ENCODE data around the gene HECTD2. TPM values are rescaled to one million over a fixed set of nuclear protein-coding genes. Genes with fewer than 3 reads are reported as not detected.

Gene HECTD2
- total RNA-seq, 1 experiment from 2014 or later: 11.9 TPM

GRCh38 chr10:91477236-91477635 lies 67.1 kb downstream of the HECTD2 start:
- Histone ChIP-seq H3K27ac (no peak overlapping the region), H3K4me1 (no peaks in the 10 kb centered on the region), H3K36me3 (no peaks in the 10 kb centered on the region), H3K9me3 (replicated peaks) (no peaks in the 10 kb centered on the region), H3K27me3 (no peaks in the 10 kb centered on the region), H3K4me3 (no peak overlapping the region)
- no peak for DNase-seq

- DNase-seq: no peak
- no peaks in the 10 kb centered on the region for H3K27me3 ChIP-seq
- no peaks in the 10 kb centered on the region for H3K9me3 ChIP-seq (replicated peaks)
- H3K4me1 ChIP-seq: no peaks in the 10 kb centered on the region
- no peak overlapping the region for H3K27ac ChIP-seq
- H3K36me3 ChIP-seq: no peaks in the 10 kb centered on the region
- H3K4me3 ChIP-seq: no peak overlapping the region
Measured at GRCh38 chr10:91479583-91479982, 69.4 kb downstream of the HECTD2 start.

DNA sequence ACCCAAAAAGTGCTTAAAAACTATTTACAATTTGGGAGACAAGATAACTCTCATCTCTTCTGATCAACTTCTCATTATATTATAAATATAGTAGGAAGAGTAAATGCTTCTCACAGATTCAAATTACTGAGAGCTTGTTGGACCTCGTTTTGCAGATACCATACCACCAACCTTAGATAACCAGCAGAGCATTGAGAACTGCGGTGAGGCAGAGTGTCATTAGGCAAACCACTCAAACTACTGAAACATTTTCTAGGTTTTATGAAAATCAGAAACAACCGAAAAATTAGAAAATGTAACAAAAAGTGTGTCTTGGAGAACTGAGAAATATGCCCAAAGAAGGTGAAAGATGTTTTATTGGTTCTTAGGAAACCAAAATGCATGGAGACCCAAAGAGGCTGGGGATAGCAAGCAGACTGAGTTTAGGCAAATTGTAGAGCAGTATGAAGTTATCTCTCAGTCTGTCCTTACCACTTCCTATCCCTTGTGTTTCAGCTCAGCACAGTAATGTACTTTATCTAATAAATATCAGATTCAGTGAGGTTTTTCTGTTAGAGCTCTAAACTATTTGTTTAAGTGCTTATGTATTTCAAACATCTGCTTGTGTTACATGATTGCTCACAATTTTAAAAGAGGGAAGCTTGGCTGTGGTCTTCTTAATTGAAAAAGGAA lies 77.9 kb downstream of the HECTD2 start:
- no peak overlapping the region for H3K27ac ChIP-seq
- H3K27me3 ChIP-seq: no peaks in the 10 kb centered on the region
- no peaks in the 10 kb centered on the region for H3K9me3 ChIP-seq (replicated peaks)
- no peak for DNase-seq
- H3K4me1 ChIP-seq: no peaks in the 10 kb centered on the region
- no peaks in the 10 kb centered on the region for H3K36me3 ChIP-seq
- H3K4me3 ChIP-seq: no peak overlapping the region

GRCh38 chr10:91493313-91493712 lies 83.2 kb downstream of the HECTD2 start:
- no peaks in the 10 kb centered on the region for H3K27me3 ChIP-seq
- DNase-seq: peak in 1 of 2 experiments; percentile 15

DNA sequence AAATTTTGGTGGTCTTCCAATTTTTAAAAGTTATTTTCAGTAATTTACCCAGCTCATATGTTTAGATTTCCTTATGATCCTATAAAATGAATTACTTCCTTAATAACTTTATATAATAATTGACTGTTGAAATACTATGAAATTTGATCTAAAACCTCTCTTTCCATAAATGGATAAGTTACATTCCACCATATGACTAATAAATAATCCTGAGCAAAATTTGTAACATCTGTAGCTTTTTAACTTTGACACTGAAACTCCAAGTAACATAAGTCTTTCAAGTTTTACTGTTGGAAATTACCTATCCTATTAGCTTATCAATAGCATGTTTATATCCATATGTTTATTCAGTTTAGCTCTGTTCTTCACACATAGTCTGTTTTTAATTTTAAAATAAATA lies 85.3 kb downstream of the HECTD2 start:
- H3K4me1 ChIP-seq: no peaks in the 10 kb centered on the region
- no peaks in the 10 kb centered on the region for H3K9me3 ChIP-seq (replicated peaks)
- H3K27ac ChIP-seq: no peak overlapping the region
- DNase-seq: no peak
- no peaks in the 10 kb centered on the region for H3K27me3 ChIP-seq
- H3K36me3 ChIP-seq: no peaks in the 10 kb centered on the region
- H3K4me3 ChIP-seq: no peak overlapping the region

More at GRCh38 chr10:91493313-91493712, 83.2 kb downstream of the HECTD2 start:
- no peak overlapping the region for H3K27ac ChIP-seq
- no peak overlapping the region for H3K4me3 ChIP-seq
- H3K36me3 ChIP-seq: no peaks in the 10 kb centered on the region
- H3K9me3 ChIP-seq (replicated peaks): no peaks in the 10 kb centered on the region
- H3K4me1 ChIP-seq: no peaks in the 10 kb centered on the region

GRCh38 chr10:91496016-91496415 lies 85.9 kb downstream of the HECTD2 start:
- DNase-seq: no peak
- Histone ChIP-seq H3K27ac (no peak overlapping the region), H3K27me3 (no peaks in the 10 kb centered on the region), H3K9me3 (replicated peaks) (no peaks in the 10 kb centered on the region), H3K4me1 (no peaks in the 10 kb centered on the region), H3K4me3 (no peak overlapping the region), H3K36me3 (no peaks in the 10 kb centered on the region)

GRCh38 chr10:91511549-91512330 lies 101.6 kb downstream of the HECTD2 start:
- no peaks in the 10 kb centered on the region for H3K4me1 ChIP-seq
- H3K27ac ChIP-seq: no peak overlapping the region
- no peaks in the 10 kb centered on the region for H3K9me3 ChIP-seq (replicated peaks)
- no peak for DNase-seq
- no peaks in the 10 kb centered on the region for H3K27me3 ChIP-seq
- no peak overlapping the region for H3K4me3 ChIP-seq
- no peaks in the 10 kb centered on the region for H3K36me3 ChIP-seq

- no peak overlapping the region for H3K27ac ChIP-seq
Measured at GRCh38 chr10:91512458-91512857, 102.3 kb downstream of the HECTD2 start.

GRCh38 chr10:91513598-91514424 lies 103.7 kb downstream of the HECTD2 start:
- H3K9me3 ChIP-seq (replicated peaks): no peaks in the 10 kb centered on the region
- no peak overlapping the region for H3K4me3 ChIP-seq
- no peaks in the 10 kb centered on the region for H3K4me1 ChIP-seq
- H3K27ac ChIP-seq: no peak overlapping the region
- H3K36me3 ChIP-seq: no peaks in the 10 kb centered on the region
- no peaks in the 10 kb centered on the region for H3K27me3 ChIP-seq
- DNase-seq: no peak

More at GRCh38 chr10:91512458-91512857, 102.3 kb downstream of the HECTD2 start:
- DNase-seq: no peak
- no peaks in the 10 kb centered on the region for H3K36me3 ChIP-seq
- no peaks in the 10 kb centered on the region for H3K9me3 ChIP-seq (replicated peaks)
- no peak overlapping the region for H3K4me3 ChIP-seq
- H3K27me3 ChIP-seq: no peaks in the 10 kb centered on the region
- no peaks in the 10 kb centered on the region for H3K4me1 ChIP-seq

DNA sequence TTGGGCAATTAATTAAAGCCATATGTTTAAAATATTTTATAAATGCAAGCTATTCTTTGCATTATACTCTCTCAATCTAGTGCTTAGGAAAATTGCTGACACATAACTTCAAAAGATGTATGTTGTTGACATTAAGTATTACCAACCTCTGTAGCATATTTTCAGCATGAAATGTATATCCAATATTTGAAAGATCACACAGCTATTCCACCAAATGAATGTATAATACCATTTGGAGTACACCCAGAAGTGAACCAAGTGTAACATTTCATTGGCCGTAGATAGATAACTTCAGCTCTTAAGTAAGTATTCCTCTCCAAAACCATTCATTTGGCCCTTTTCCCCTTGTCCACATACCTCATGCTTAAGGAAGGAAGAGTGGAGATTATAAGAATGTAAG lies 104.6 kb downstream of the HECTD2 start:
- no peaks in the 10 kb centered on the region for H3K9me3 ChIP-seq (replicated peaks)
- no peaks in the 10 kb centered on the region for H3K36me3 ChIP-seq
- H3K27ac ChIP-seq: no peak overlapping the region
- H3K4me3 ChIP-seq: no peak overlapping the region
- DNase-seq: no peak
- no peaks in the 10 kb centered on the region for H3K27me3 ChIP-seq
- no peaks in the 10 kb centered on the region for H3K4me1 ChIP-seq

DNA sequence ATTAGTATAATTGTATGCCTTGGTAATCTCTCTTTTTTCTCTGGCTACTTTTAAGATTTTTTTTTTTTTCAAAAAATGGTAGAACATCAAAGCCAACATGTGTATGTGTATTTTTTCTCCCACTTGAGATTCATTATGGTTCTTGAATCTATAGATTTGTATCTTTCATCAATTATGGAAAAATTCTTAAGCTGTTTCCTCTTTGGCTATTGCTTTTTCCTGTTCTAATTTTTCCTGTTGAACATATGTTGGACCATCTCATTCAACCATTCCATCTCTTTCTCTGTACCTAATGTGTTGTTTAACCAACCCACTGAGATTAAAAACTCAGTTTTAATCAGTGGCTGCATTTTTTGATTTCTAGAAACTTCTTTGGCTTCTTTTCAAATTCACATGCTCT lies 107.2 kb downstream of the HECTD2 start:
- no peak overlapping the region for H3K27ac ChIP-seq
- no peaks in the 10 kb centered on the region for H3K27me3 ChIP-seq
- no peaks in the 10 kb centered on the region for H3K4me1 ChIP-seq
- no peaks in the 10 kb centered on the region for H3K9me3 ChIP-seq (replicated peaks)
- H3K4me3 ChIP-seq: no peak overlapping the region
- no peak for DNase-seq
- H3K36me3 ChIP-seq: no peaks in the 10 kb centered on the region

GRCh38 chr10:91519899-91520514 lies 109.9 kb downstream of the HECTD2 start:
- H3K9me3 ChIP-seq (replicated peaks): no peaks in the 10 kb centered on the region
- no peaks in the 10 kb centered on the region for H3K4me1 ChIP-seq
- H3K4me3 ChIP-seq: no peak overlapping the region
- H3K27me3 ChIP-seq: no peaks in the 10 kb centered on the region
- no peaks in the 10 kb centered on the region for H3K36me3 ChIP-seq
- DNase-seq: no peak
- H3K27ac ChIP-seq: no peak overlapping the region

- Histone ChIP-seq H3K36me3 (no peaks in the 10 kb centered on the region), H3K27ac (no peak overlapping the region), H3K27me3 (no peaks in the 10 kb centered on the region), H3K4me3 (no peak overlapping the region), H3K4me1 (peaks cover 3% of the 10 kb centered on the region; the same call in 1 of the 2 replicates), H3K9me3 (replicated peaks) (no peaks in the 10 kb centered on the region)
- no peak for DNase-seq
Measured at GRCh38 chr10:91520661-91521060, 110.5 kb downstream of the HECTD2 start.

DNA sequence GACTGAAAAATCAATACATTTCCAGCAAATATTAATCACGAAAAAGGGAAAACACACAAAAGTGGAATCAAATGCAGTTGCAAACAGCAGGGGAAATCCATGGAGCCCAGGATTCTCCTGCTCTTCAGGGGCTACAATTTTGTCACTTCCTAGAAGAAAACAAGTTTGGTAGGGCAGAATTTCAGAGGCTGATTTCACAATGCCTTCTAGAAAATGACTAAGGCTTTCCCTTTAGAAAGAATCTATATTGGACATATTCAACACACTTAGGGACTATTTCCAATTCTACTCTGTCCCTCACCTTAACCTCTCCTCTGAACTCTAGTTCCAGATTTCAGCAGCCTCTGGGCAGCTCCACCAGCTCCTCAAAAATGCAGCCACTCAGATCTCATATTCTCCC lies 111.3 kb downstream of the HECTD2 start:
- Histone ChIP-seq H3K9me3 (replicated peaks) (no peaks in the 10 kb centered on the region), H3K27ac (no peak overlapping the region), H3K27me3 (no peaks in the 10 kb centered on the region), H3K4me1 (peaks cover 10% of the 10 kb centered on the region; the same call in 1 of the 2 replicates), H3K4me3 (no peak overlapping the region), H3K36me3 (no peaks in the 10 kb centered on the region)
- no peak for DNase-seq
